GM12864 (cell line): Measurements from ENCODE around the gene HDAC7.

Source experiments
- DNase-seq: peaks from one replicate; pipeline ENCODE4 v3.0.0-alpha.2; 2011; ENCODE audit warnings: low read depth
- H3K4me3 ChIP-seq: 2 replicates; pipeline ENCODE4 v1.5.1; 2011; ENCODE audit warnings: mild to moderate bottlenecking, low read depth, low read length, control low read depth
- CTCF ChIP-seq: IDR thresholded peaks from 2 replicates; pipeline ENCODE4 v1.5.1; 2011; ENCODE audit warnings: low read depth, mild to moderate bottlenecking, moderate library complexity, low read length, control low read depth, inconsistent platforms; ENCODE audit errors: missing control alignments

Gene HDAC7

DNA sequence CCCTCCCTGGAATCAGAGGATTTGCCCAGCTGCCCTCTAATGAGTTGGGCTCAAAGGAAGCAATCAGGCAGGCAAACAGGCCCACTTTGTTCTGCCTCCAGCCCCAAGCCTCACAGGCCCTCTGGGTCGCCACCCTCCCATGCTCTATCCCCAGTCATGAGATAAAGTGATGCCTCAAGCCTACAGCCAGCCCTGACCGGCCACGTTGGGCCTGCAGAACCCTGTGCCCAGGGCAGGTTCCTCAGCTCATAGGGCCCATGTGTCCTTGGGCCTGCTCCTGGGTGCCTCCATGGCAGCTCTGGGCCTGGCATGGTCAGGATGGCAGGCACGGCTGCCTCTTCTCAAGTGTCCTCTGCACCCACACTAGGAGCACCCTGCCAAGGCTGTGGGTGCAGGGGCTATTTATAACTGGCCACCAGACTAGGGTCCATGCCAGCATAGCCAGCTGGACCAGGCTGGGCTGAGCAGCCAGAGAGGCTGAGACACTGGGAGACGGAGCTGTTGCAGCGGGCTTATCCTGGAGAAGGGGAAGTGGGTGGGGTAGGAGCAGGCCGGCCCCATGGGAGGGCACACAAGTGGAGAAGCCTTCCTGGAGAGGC lies 20.2 kb downstream of the HDAC7 start:
- H3K4me3 ChIP-seq: no peak overlapping the region
- DNase-seq: no peak
- no peak for TF ChIP-seq CTCF

- TF ChIP-seq CTCF: no peak
- DNase-seq: no peak
- no peak overlapping the region for H3K4me3 ChIP-seq
Measured at GRCh38 chr12:47798382-47798948, 21.2 kb downstream of the HDAC7 start.

DNA sequence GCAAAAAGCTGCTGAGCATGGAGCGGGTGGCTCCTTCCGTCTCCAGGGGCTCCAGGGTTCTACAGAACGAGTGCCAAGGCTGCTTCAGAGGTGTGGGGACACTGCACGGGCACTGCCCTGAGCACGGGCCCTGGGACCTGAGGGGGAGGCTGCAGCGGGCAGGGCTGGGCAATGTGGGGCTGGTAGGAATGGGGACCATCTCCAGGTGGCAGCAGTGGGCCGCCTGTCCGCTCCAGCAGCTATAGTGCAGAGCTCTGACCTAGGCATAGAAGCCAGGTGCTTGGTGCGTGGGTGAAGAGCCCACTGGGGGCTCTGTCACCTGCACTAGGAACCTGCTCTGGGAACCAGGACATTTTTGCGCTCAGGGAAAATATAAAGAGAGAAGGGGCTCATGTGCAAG lies 22.3 kb downstream of the HDAC7 start:
- DNase-seq: no peak
- H3K4me3 ChIP-seq: no peak overlapping the region
- TF ChIP-seq CTCF: peak; percentile 70

DNA sequence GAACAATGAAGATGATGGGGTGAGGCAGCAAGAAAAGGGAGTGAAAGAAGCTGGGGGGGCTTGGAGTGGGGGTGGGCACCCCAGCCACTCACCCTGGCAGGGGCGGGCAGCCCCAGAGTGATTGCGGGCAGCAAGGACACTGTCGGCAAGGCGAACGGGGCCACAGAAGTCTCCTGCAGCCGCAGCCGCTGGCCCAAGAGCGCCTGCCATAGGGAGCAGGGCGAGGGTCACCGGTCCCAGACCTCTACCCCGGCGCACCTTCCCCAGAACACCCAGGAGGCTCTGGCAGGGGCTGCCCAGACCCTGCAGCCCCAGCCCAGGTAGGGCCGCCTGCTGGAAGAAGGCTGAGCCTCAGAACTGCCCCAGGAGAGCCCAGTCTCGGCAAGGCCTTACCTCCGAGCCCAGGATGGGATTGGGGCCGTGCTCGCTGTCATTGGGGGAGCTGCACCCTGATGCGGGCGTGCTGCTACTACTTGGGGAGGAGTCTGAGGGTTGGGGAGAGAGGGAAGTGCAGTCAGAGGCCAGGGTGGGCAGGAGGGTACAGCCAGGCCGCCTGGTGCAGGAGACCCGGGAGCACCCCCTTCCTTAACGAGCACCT lies 23.8 kb downstream of the HDAC7 start:
- DNase-seq: no peak
- TF ChIP-seq CTCF: no peak
- no peak overlapping the region for H3K4me3 ChIP-seq

- no peak overlapping the region for H3K4me3 ChIP-seq
- no peak for DNase-seq
- TF ChIP-seq CTCF: no peak
Measured at GRCh38 chr12:47795121-47795813, 24.4 kb downstream of the HDAC7 start.

DNA sequence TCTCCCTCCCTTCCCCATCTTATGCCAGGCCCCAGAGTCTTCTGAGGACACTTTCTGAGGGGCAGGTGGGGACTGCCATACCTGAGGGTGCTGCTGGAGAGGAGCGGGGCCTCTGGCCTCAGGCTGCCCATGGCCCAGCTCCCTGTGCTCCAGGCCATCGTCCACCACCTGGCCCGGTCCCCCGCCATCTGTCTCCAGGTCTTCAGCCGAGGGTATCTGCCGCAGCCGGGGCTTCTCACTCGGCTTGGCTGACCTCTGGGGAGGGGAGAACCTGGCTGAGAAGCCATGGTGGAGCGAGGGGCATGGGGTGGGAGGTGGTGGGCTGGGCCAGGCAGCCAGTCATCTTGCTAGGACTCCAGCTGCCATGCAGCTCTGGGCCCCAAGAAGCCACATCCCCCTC lies 25.0 kb downstream of the HDAC7 start:
- no peak for DNase-seq
- TF ChIP-seq CTCF: no peak
- no peak overlapping the region for H3K4me3 ChIP-seq
